Mucosa of rectum (tissue), 2 donors: Measurements from ENCODE around the gene SHANK1.

ENCODE experiments used
- H3K27ac ChIP-seq, 2 donors: one replicate each; pipeline ENCODE4 v1.7.0; 2013; ENCODE audit warnings: inconsistent platforms in 2 of 2, low read depth in 2 of 2, low read length in 2 of 2
- H3K27me3 ChIP-seq, 2 donors: one replicate each; pipeline ENCODE4 v1.7.0; 2013; ENCODE audit warnings: low read length in 2 of 2; ENCODE audit not compliant: control insufficient read depth in 2 of 2, insufficient read depth in 2 of 2
- H3K36me3 ChIP-seq, 2 donors: one replicate each; pipeline ENCODE4 v1.7.0; 2013; ENCODE audit warnings: low read length in 2 of 2; ENCODE audit not compliant: control insufficient read depth in 2 of 2, insufficient read depth in 2 of 2
- H3K4me1 ChIP-seq, 2 donors: one replicate each; pipeline ENCODE4 v1.7.0; 2013; ENCODE audit warnings: low read length in 2 of 2, mild to moderate bottlenecking in 1 of 2; ENCODE audit not compliant: control insufficient read depth in 2 of 2, insufficient read depth in 2 of 2
- H3K4me3 ChIP-seq, 2 donors: one replicate each; pipeline ENCODE4 v1.7.0; 2013; ENCODE audit warnings: low read length in 2 of 2
- H3K9ac ChIP-seq, 2 donors: one replicate each; pipeline ENCODE4 v1.7.0; 2013; ENCODE audit warnings: low read length in 2 of 2, low read depth in 1 of 2, mild to moderate bottlenecking in 1 of 2
- H3K9me3 ChIP-seq, 2 donors: one replicate each; pipeline ENCODE4 v1.7.0; 2013; ENCODE audit warnings: low read length in 2 of 2; ENCODE audit not compliant: control insufficient read depth in 2 of 2
- donor health status: healthy.
- donor health status: Normal muscosa, but diverticular disease.

SHANK1 gene

DNA sequence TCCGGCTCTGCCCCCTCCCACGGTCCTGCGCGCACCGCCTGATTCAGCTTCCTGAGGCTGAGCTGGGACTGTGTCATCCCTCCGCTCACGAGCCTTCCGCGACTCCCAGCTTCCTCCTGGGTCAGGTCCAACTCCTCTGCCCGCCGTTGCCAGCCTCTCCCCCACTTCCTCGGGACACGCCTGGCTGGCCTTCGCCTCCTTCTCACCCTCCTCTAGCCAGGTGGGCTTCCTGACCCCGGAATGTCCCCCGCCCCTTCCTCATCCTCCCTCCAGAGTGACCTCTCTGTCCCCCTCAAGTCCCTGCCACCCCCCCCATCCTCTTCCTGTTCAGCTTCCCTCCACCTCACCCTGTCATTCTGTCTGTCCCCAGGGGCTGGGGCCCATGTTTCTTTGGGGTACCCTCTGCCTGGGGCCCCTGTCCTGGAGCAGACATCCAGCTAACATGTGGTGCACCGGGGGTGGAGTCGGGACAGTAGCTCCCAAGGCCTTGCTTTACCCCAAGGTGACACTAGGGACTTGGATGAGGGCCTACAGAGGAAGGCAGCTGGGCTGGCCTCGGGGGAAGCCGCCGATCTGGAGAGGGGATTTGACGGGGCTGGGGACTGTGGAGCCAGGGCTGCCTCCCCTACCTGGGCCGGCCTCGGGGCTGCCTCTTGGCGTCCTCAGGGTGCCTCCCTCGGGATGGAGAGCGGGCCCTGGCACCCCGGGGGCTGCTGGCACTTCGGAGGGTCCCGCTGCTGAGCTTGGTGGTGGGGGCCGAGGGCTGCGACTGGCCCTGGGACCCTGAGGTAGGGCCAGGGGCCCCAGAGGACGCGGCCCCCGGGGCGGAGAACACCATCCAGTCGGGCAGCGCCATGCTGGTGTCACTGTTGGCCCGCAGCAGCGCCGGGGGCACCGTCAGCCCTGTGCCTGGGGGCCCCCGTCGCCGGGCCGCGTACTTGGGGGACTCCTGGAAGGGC lies 16.5 kb downstream of the SHANK1 start:
- Histone ChIP-seq H3K27me3 (peaks cover 5 to 7% of the 10 kb centered on the region in 2 donors), H3K36me3 (no peaks in the 10 kb centered on the region), H3K27ac (no peak overlapping the region), H3K4me1 (no peaks in the 10 kb centered on the region), H3K4me3 (no peak overlapping the region), H3K9ac (no peak overlapping the region), H3K9me3 (no peaks in the 10 kb centered on the region)

DNA sequence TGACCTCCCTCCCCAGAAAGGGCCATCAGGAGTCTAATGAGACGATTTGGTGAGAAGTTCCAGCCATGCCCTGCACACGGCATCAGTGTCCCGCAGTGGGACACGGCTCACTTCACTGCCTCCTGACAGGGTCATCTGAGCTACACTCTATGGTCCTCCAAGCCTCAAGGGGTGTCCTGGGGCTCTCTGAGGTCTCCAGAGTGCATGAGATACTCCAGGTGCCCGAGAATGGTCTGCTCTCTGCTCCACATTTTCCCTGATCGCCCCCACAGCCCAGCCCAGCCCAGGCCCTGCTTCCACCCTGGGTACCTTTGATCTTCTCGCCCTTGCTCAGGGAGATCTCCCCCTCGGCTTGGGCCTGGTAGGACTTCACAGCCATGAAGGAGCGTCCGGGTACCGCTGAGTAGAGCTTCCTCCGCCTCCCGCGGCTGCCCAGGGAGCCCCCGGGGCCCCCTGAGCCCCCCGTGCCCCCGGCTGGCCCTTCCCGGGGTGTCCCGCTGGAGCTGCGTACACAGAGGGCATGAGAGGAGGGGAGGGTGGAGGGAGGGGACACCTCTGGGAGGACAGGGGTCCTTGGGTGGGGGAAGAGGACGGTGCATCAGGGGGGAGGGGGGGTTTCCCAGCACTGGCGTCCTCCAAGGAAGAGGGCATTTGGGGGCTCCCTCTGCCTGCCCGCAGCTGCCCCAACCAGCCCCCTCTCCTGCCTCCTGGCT lies 17.3 kb downstream of the SHANK1 start:
- H3K27me3 ChIP-seq = peaks cover 5 to 7% of the 10 kb centered on the region in 2 donors

DNA sequence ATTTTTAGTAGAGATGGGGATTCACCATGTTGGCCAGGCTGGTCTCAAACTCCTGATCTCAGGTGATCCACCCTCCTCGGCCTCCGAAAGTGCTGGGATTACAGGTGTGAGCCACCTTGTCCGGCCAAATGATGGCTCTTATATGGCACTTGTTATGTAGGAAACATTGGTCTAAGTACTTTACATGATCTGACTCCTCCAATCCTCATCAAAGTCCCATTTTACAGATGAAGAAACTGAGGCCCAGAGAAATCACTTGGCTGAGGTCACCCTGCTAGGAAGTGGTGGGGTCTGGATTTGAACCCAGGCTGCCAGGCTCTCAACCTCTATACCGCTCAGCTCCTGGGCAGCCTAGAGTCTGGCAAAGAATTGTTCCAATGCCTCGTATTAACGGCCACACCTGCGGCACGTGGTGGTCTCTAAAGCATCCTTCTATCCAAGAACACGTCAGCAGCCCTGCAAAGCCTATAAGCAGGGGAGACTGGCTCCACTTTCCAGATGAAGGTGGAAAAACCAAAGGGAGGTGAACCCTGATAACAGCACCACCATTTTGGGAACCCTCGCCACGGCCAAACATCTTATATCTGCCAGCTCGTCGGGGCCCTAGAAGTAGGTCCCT lies 18.1 kb downstream of the SHANK1 start:
- Histone ChIP-seq H3K27me3 (peaks cover 5 to 9% of the 10 kb centered on the region in 2 donors), H3K4me3 (no peak overlapping the region), H3K9me3 (no peaks in the 10 kb centered on the region), H3K9ac (no peak overlapping the region), H3K4me1 (no peaks in the 10 kb centered on the region), H3K27ac (no peak overlapping the region), H3K36me3 (no peaks in the 10 kb centered on the region)

More for the DNA sequence above, 17.3 kb downstream of the SHANK1 start:
- no peak overlapping the region for H3K4me3 ChIP-seq
- H3K9me3 ChIP-seq = no peaks in the 10 kb centered on the region
- no peak overlapping the region for H3K9ac ChIP-seq
- no peaks in the 10 kb centered on the region for H3K4me1 ChIP-seq
- H3K27ac ChIP-seq = no peak overlapping the region
- no peaks in the 10 kb centered on the region for H3K36me3 ChIP-seq

DNA sequence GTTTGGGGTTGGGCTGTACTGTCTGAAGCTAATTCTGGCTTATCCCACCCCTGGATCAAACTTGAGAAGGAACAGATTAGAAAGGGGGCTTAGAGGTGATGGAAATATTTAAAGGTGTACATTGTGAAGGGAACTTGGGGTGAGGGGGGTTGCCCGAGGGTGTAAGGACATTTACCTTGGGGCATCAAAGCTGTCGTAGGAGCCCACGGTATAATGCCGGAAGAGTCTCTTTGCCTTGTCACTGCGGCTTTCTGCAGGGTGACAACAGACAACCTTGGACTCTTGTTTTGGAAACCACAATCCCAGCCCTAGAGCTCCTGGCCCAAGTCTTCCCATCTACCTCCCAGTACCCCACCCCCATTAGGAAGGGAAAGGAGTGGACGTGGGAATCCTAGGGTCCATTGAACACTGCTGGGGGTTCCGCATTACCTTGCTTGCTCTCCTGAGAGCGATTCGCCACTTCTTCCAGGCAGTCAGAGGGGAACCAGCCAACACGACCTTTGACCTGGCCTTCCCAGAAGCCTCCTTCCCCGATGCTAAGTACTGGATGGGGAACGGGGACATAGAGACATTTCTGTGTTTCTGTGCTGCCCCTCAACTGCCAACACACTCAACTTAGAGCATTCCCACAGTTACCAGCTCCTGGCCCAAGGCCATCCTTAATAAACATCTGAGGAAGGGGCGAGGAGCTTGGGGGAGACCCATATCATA lies 22.0 kb downstream of the SHANK1 start:
- Histone ChIP-seq H3K9ac (no peak overlapping the region), H3K36me3 (no peaks in the 10 kb centered on the region), H3K27ac (no peak overlapping the region), H3K4me3 (no peak overlapping the region), H3K27me3 (peaks cover 6 to 8% of the 10 kb centered on the region in 2 donors), H3K4me1 (no peaks in the 10 kb centered on the region), H3K9me3 (no peaks in the 10 kb centered on the region)

DNA sequence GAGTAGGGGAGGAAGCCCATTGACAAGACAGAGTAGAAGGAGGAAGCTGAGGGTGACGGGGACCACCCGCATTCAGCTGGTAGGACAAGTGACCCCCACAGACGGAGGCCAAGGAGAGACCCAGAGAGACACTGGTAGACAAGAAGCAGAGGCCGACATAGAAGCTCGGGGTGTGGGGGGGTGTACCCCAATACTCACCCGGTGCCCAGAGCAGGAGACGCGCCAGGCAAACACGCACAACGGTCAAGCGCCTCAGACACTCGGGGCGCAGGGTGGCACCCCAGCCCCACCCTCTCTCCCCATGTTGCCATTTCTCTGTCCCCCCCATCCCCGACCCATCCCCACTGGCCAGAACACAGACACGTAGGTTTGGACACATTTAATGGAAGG lies 23.5 kb downstream of the SHANK1 start:
- Histone ChIP-seq H3K27me3 (peaks cover 8% of the 10 kb centered on the region in 2 donors), H3K36me3 (no peaks in the 10 kb centered on the region), H3K9me3 (no peaks in the 10 kb centered on the region), H3K9ac (no peak overlapping the region), H3K4me3 (no peak overlapping the region), H3K27ac (no peak overlapping the region), H3K4me1 (no peaks in the 10 kb centered on the region)

DNA sequence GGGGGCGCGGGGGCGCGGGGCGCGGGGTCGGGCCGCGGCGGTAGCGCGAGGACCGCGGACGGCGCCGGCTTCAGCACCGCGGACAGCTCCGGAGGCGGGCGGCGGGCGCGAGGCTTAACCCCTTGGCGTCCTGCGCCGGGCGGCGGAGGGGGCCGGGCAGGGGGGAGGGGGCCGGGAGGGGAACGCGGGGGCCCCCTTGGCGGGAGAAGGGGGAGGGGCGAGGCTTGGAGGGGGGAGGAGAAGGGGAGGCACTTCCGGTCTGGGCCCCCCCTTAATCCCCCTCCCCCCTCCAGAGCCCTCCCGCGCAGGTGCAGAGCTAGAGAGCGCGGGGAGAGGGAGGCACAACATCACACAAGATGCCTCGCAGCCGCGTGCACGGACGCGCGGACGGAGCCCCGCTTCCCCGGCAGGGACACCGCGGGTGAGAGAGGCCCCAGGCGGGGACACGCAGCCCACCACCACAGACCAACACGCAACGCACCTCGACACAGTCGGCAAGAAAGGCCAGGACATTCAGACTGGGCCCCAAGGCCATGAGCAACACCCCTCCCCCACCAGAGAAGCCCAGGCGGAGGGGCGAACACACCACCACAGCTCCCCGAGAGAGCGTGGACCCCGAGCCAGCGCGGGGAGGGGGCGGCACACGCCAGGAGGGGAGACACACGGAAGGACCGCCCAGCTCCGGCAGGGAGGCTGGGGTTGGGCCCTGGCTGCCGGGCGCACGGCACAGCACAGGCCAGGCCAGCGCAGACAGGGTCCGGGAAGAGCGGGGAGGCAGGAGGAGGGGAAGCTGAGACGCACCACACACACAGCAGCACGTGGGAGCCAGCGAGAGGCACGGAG lies 24.1 kb downstream of the SHANK1 start:
- Histone ChIP-seq H3K9me3 (no peaks in the 10 kb centered on the region), H3K27me3 (peaks cover 8% of the 10 kb centered on the region in 2 donors), H3K9ac (no peak overlapping the region), H3K4me1 (no peaks in the 10 kb centered on the region), H3K27ac (no peak overlapping the region), H3K4me3 (no peak overlapping the region), H3K36me3 (no peaks in the 10 kb centered on the region)

DNA sequence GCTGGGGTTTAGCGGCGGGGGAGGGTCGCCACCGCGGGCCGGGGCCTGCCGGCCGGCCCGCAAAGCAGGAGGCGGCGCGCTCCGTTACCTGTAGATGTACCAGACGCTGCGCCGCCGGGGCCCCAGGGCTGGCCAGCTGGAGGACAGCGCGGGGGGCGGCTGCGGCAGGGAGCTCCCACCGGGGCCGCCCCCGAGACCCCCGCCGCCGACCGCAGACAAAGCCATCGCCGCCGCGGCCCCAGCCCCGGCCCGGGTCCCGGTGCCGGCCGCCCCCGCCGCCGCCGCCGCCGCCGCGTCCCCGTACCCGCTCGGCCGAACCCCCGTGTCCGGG lies 24.8 kb downstream of the SHANK1 start:
- Histone ChIP-seq H3K9ac (no peak overlapping the region), H3K27ac (no peak overlapping the region), H3K4me1 (no peaks in the 10 kb centered on the region), H3K9me3 (no peaks in the 10 kb centered on the region), H3K4me3 (no peak overlapping the region), H3K36me3 (no peaks in the 10 kb centered on the region), H3K27me3 (peaks cover 8% of the 10 kb centered on the region in 2 donors)

DNA sequence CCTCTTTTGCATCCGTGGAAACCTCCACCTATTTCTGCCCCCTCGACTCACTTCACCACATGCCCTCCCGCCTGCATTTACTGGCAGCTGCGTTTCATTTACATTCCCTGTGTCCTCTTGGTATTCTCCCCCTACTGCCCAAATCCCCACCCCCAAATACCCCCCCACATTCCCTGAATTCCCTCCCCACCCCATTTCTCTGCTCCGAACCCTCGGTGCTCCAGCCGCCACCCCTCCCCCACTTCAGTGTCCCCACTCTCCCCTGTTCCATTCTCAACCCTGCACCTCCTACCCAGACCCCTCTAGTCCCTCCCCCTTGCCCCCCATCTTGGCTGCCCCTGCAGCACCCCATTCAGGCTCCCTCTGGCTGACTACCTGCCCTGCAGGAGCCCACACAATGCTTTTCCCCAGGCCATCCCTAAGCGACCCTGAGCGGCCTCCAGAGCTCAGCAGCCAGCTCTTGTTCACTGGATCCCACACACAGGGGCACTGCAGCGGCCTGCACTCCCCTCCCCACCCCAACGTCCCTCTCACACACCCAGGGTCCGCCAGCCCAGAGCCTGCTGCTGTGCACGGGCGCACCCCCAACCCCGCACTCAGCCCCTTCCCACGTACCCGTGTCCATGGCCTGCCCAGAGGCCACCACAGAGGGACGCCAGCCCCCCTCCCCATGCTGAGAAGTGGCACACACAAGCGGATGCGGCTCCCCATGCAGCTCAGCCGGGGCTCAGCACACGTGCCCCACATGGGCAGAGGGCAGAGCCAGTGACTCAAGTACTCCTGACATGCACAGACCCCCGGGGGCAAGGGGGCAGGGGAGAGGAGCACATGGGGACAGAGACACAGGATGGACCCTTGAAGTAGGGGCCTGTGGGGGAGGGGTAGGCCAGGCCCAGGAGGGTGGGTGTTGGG lies 26.3 kb downstream of the SHANK1 start:
- Histone ChIP-seq H3K4me3 (no peak overlapping the region), H3K9ac (no peak overlapping the region), H3K9me3 (no peaks in the 10 kb centered on the region), H3K27me3 (peaks cover 8% of the 10 kb centered on the region in 2 donors), H3K4me1 (no peaks in the 10 kb centered on the region), H3K27ac (no peak overlapping the region), H3K36me3 (no peaks in the 10 kb centered on the region)
